ENCODE measurements around the gene TMEM45B. TPM values are rescaled to one million over a fixed set of nuclear protein-coding genes. Genes with fewer than 3 reads are reported as not detected.
"Not testable (repeated sequence)": the region's sequence is repeated elsewhere in the genome, so short reads cannot be mapped to it uniquely, and the experiment has no call there.

TMEM45B gene
- total RNA-seq, 2 donors from 2014 or later = 191 to 303 TPM

DNA sequence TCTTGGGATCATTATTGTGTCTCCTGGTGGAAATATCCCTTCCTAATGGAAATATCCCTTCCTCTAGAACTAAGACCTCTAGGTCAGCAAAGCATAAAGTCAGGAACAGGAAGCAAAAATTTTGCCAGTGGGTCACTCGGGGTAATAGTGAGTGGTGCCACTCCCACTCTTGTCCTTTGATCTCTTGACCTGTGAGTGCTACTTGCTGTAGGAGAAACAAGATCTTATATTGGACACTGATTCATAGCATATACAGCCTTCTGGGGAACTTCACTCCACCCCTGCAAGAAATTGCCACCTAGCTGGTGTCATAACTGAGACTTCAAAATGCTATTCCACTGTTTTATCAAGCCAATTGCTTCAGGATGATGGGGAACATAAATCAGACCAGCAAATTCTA is 44.7 kb upstream of the TMEM45B start:
- H3K36me3 ChIP-seq = no peaks in the 10 kb centered on the region
- H3K4me1 ChIP-seq = no peaks in the 10 kb centered on the region
- H3K27me3 ChIP-seq = no peaks in the 10 kb centered on the region
- H3K27ac ChIP-seq = peak overlapping the region; percentile 32
- intact Hi-C loops (cut with DNase I) = no loop called here
- H3K9me3 ChIP-seq = no peaks in the 10 kb centered on the region
- H3K4me3 ChIP-seq = no peak overlapping the region
- TF ChIP-seq CTCF (IDR thresholded peaks at IDR 0.05) = no peak
- no peak for DNase-seq
- H3K9ac ChIP-seq (ENCODE audit: low read depth in 2 of 2, low read length in 2 of 2) = no peak overlapping the region

GRCh38 chr11:129771456-129771855 is 44.2 kb upstream of the TMEM45B start:
- H3K4me1 ChIP-seq; H3K4me3 ChIP-seq; H3K9ac ChIP-seq (ENCODE audit: low read depth in 2 of 2, low read length in 2 of 2); H3K9me3 ChIP-seq; DNase-seq; H3K27me3 ChIP-seq; H3K36me3 ChIP-seq; intact Hi-C loops (cut with DNase I): not testable (repeated sequence)
- H3K27ac ChIP-seq = peak overlapping the region; percentile 32

DNA sequence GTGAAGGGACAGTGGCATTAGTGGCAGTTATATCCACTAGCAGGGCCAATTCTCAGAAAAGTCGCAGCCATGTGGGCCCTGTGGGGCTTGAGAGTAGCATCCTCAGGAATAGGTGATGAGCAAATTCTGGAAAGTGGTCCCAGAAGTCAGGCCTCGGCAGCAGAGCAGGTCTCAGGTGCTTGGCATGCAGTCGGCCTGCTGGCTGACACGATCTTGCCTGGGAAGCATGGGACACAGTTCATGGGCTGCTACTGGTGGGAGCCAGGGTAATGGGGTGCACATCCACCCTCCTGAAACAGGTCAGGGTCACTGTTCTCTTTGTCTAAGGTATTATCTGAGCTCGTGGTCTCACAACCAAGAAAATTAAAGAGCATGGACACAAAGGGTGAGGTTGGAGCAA is 36.8 kb upstream of the TMEM45B start:
- H3K9ac ChIP-seq (ENCODE audit: low read depth in 2 of 2, low read length in 2 of 2) = no peak overlapping the region
- H3K27ac ChIP-seq = no peak overlapping the region
- H3K4me3 ChIP-seq = no peak overlapping the region
- H3K9me3 ChIP-seq = no peaks in the 10 kb centered on the region
- no peaks in the 10 kb centered on the region for H3K36me3 ChIP-seq
- H3K4me1 ChIP-seq = no peaks in the 10 kb centered on the region
- TF ChIP-seq CTCF (IDR thresholded peaks at IDR 0.05) = no peak
- no peaks in the 10 kb centered on the region for H3K27me3 ChIP-seq
- no peak for DNase-seq
- intact Hi-C loops (cut with DNase I) = no loop called here

- no peaks in the 10 kb centered on the region for H3K4me1 ChIP-seq
- no peak for DNase-seq
- no peaks in the 10 kb centered on the region for H3K27me3 ChIP-seq
- H3K4me3 ChIP-seq = no peak overlapping the region
- no peaks in the 10 kb centered on the region for H3K9me3 ChIP-seq
- H3K9ac ChIP-seq (ENCODE audit: low read depth in 2 of 2, low read length in 2 of 2) = no peak overlapping the region
- H3K27ac ChIP-seq = no peak overlapping the region
- no peak for TF ChIP-seq CTCF (IDR thresholded peaks at IDR 0.05)
- no peaks in the 10 kb centered on the region for H3K36me3 ChIP-seq
- intact Hi-C loops (cut with DNase I) = no loop called here
These were observed 36.3 kb upstream of the TMEM45B start for GRCh38 chr11:129779342-129779741.

GRCh38 chr11:129785383-129786111 is 30.1 kb upstream of the TMEM45B start:
- DNase-seq = no peak
- intact Hi-C loops (cut with DNase I) = loop anchor here (10.0 kb wide), 1 partner anchor 69 kb away; no protein-coding TSS in a partner anchor
- H3K4me1 ChIP-seq = no peaks in the 10 kb centered on the region
- H3K9ac ChIP-seq (ENCODE audit: low read depth in 2 of 2, low read length in 2 of 2) = no peak overlapping the region
- H3K4me3 ChIP-seq = no peak overlapping the region
- no peaks in the 10 kb centered on the region for H3K27me3 ChIP-seq
- H3K36me3 ChIP-seq = no peaks in the 10 kb centered on the region
- H3K9me3 ChIP-seq = no peaks in the 10 kb centered on the region
- H3K27ac ChIP-seq = no peak overlapping the region
- peak; percentile 25 for TF ChIP-seq CTCF (IDR thresholded peaks at IDR 0.05)

DNA sequence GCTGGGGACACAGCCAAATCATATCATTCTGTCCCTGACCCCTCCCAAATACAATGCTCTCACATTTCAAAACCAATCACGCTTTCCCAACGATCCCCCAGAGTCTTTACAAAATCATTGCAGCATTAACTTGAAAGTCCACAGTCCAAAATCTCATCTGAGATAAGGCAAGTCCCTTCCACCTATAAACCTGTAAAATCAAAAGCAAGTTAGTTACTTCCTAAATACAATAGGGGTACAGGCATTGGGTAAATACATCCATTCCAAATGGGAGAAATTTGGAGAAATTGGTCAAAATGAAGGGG is 29.6 kb upstream of the TMEM45B start:
- H3K27me3 ChIP-seq; H3K4me1 ChIP-seq; H3K4me3 ChIP-seq; H3K27ac ChIP-seq; DNase-seq; H3K9me3 ChIP-seq; H3K36me3 ChIP-seq; H3K9ac ChIP-seq (ENCODE audit: low read depth in 2 of 2, low read length in 2 of 2): not testable (repeated sequence)
- intact Hi-C loops (cut with DNase I) = loop anchor here (10.0 kb wide), 1 partner anchor 69 kb away; no protein-coding TSS in a partner anchor

Data from colonic mucosa (tissue), 4 donors.